SU-DHL-6 (cell line): ENCODE measurements around the gene GRIK4.

Experiments
- EZH2phosphoT487 ChIP-seq: fragments of 200-600 bp; sonication (generic), shearing (Covaris generic); conservative IDR thresholded peaks from 2 replicates; pipeline ENCODE4 v1.6.1; 2018; ENCODE audit warnings: mild to moderate bottlenecking, antibody characterized with exemption, low read length, moderate library complexity, mixed read lengths
- TF ChIP-seq, protein P1 (sequence below): fragments of 200-600 bp; sonication (generic); IDR thresholded peaks from one replicate; pipeline ENCODE4 v1.5.1; 2017; ENCODE audit warnings: antibody characterized with exemption, mild to moderate bottlenecking, low read length, moderate library complexity; ENCODE audit not compliant: insufficient read depth, poor library complexity, severe bottlenecking

GRCh38 chr11:120775986-120776951 lies 264.7 kb downstream of the GRIK4 start:
- TF ChIP-seq, protein P1, sequence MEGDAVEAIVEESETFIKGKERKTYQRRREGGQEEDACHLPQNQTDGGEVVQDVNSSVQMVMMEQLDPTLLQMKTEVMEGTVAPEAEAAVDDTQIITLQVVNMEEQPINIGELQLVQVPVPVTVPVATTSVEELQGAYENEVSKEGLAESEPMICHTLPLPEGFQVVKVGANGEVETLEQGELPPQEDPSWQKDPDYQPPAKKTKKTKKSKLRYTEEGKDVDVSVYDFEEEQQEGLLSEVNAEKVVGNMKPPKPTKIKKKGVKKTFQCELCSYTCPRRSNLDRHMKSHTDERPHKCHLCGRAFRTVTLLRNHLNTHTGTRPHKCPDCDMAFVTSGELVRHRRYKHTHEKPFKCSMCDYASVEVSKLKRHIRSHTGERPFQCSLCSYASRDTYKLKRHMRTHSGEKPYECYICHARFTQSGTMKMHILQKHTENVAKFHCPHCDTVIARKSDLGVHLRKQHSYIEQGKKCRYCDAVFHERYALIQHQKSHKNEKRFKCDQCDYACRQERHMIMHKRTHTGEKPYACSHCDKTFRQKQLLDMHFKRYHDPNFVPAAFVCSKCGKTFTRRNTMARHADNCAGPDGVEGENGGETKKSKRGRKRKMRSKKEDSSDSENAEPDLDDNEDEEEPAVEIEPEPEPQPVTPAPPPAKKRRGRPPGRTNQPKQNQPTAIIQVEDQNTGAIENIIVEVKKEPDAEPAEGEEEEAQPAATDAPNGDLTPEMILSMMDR = no peak
- no peak for TF ChIP-seq EZH2phosphoT487
